Neural crest cell (in vitro differentiated cells): ENCODE results near the gene DDX59. TPM values are rescaled to one million over a fixed set of nuclear protein-coding genes. Genes with fewer than 3 reads are reported as not detected.

Source experiments
- DNase-seq: peaks from one replicate; pipeline ENCODE4 v3.0.0; 2021; ENCODE audit warnings: low read depth, mixed read lengths, low spot score
- H3K27ac Mint-ChIP-seq: one replicate; pipeline ENCODE4 v1.8.0; 2021; ENCODE audit warnings: mild to moderate bottlenecking, mixed read lengths; ENCODE audit not compliant: unreplicated experiment
- H3K27me3 Mint-ChIP-seq: 2 replicates; pipeline ENCODE4 v1.8.0; 2021; ENCODE audit warnings: low read depth, mild to moderate bottlenecking, mixed read lengths
- H3K36me3 Mint-ChIP-seq: 2 replicates; pipeline ENCODE4 v1.8.0; 2021; ENCODE audit warnings: low read depth, mild to moderate bottlenecking, mixed read lengths
- H3K4me1 Mint-ChIP-seq: 2 replicates; pipeline ENCODE4 v1.8.0; 2021; ENCODE audit warnings: mixed read lengths
- H3K4me3 Mint-ChIP-seq: one replicate; pipeline ENCODE4 v1.8.0; 2021; ENCODE audit warnings: mild to moderate bottlenecking, mixed read lengths
- H3K9me3 Mint-ChIP-seq: 2 replicates; pipeline ENCODE4 v1.8.0; 2021; ENCODE audit warnings: mixed read lengths
- CTCF ChIP-seq: fragments of 200-600 bp; sonication (generic); conservative IDR thresholded peaks from 2 replicates; pipeline ENCODE4 v1.5.0; 2021; ENCODE audit warnings: antibody characterized with exemption, mild to moderate bottlenecking
- total RNA-seq: library from RNA; stranded (reverse); gene quantifications from 2 replicates; pipeline ENCODE4 v1.2.1, GENCODE V29; 2021

DDX59 gene
- total RNA-seq, 1 donor from 2014 or later = 18.0 TPM

- H3K36me3 Mint-ChIP-seq = no peaks in the 10 kb centered on the region
- H3K27me3 Mint-ChIP-seq = no peaks in the 10 kb centered on the region
- H3K9me3 Mint-ChIP-seq = no peaks in the 10 kb centered on the region
- peaks cover 6% of the 10 kb centered on the region for H3K4me1 Mint-ChIP-seq
- DNase-seq = no peak
- no peak for TF ChIP-seq CTCF
- H3K27ac Mint-ChIP-seq = no peak overlapping the region
- H3K4me3 Mint-ChIP-seq = no peak overlapping the region
Measured at GRCh38 chr1:200707116-200707515, 37.4 kb upstream of the DDX59 start.

DNA sequence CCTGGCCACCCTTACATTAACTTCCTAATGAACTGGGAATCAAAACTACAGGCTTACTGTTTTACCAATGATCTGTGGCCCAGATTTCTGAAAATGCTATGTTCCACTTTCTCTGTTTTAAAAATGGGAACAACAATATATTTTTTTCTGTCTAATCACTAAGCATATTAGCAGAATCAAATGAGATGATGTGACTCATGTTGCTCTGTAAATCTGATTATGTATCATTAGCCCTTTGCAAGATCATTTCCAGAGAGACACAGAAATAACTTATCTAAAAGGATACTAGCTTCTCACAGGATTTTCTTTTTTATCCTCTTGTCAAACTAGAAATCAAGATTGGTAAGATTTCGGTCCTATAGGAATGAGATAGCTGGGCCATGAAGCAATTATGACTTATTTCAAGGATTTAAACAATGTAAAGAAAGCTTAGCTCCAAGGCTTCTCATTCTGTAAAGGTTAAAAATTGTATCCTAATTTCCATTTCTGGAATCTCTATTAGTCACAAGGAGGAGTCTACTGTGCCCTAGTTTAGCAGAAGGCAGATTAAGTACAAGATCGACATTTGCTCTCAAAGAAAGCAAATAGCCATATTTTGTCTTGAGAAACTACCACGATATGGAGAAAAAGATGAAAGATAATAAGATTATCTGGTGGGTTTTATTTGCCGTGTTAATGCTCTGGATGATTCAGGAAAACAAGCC, 36.6 kb upstream of the DDX59 start:
- no peak overlapping the region for H3K27ac Mint-ChIP-seq
- TF ChIP-seq CTCF = no peak
- H3K4me1 Mint-ChIP-seq = peaks cover 6% of the 10 kb centered on the region
- H3K9me3 Mint-ChIP-seq = no peaks in the 10 kb centered on the region
- no peak for DNase-seq
- H3K4me3 Mint-ChIP-seq = no peak overlapping the region
- no peaks in the 10 kb centered on the region for H3K36me3 Mint-ChIP-seq
- H3K27me3 Mint-ChIP-seq = no peaks in the 10 kb centered on the region

- Mint-ChIP-seq H3K36me3 (no peaks in the 10 kb centered on the region), H3K4me1 (peaks cover under 1% of the 10 kb centered on the region), H3K27me3 (no peaks in the 10 kb centered on the region), H3K27ac (no peak overlapping the region), H3K9me3 (no peaks in the 10 kb centered on the region), H3K4me3 (no peak overlapping the region)
- DNase-seq = no peak
- no peak for TF ChIP-seq CTCF
Measured at GRCh38 chr1:200704986-200705500, 35.3 kb upstream of the DDX59 start.

- H3K4me1 Mint-ChIP-seq = no peaks in the 10 kb centered on the region
- H3K9me3 Mint-ChIP-seq = peaks cover 3% of the 10 kb centered on the region
- no peak overlapping the region for H3K4me3 Mint-ChIP-seq
- H3K27ac Mint-ChIP-seq = no peak overlapping the region
- no peaks in the 10 kb centered on the region for H3K27me3 Mint-ChIP-seq
- no peak for DNase-seq
- no peak for TF ChIP-seq CTCF
- H3K36me3 Mint-ChIP-seq = no peaks in the 10 kb centered on the region
Measured at GRCh38 chr1:200699871-200700270, 30.2 kb upstream of the DDX59 start.

GRCh38 chr1:200694738-200695137, 25.0 kb upstream of the DDX59 start:
- H3K9me3 Mint-ChIP-seq = peaks cover 3% of the 10 kb centered on the region
- peaks cover 7% of the 10 kb centered on the region for H3K4me1 Mint-ChIP-seq
- no peak for TF ChIP-seq CTCF
- no peak for DNase-seq
- no peaks in the 10 kb centered on the region for H3K27me3 Mint-ChIP-seq
- no peaks in the 10 kb centered on the region for H3K36me3 Mint-ChIP-seq
- no peak overlapping the region for H3K4me3 Mint-ChIP-seq
- no peak overlapping the region for H3K27ac Mint-ChIP-seq
